Activated CD8-positive, alpha-beta T cell treated with anti-CD3 and anti-CD28 coated beads for 36 hours (primary cell): ENCODE data around the gene EPB41L2. TPM values are rescaled to one million over a fixed set of nuclear protein-coding genes. Genes with fewer than 3 reads are reported as not detected.

Experiments
- ATAC-seq: fragments of 200-7000 bp; cut with Tn5 transposase; one replicate; pipeline ENCODE4 v1.10.0; 2021; ENCODE audit warnings: mild to moderate bottlenecking, moderate library complexity
- CTCF ChIA-PET: fragments of 350-600 bp; sonication (Branson Sonifier 250); formaldehyde crosslinking; loops from one replicate; lab custom pipeline; 2021; ENCODE audit warnings: antibody characterized with exemption; lab: Charles Lee
- POLR2A ChIA-PET: fragments of 350-600 bp; sonication (Branson Sonifier 250); formaldehyde crosslinking; loops from one replicate; lab custom pipeline; 2021; ENCODE audit warnings: antibody characterized with exemption; lab: Charles Lee
- DNase-seq: peaks from one replicate; pipeline ENCODE4 v3.0.0-alpha.2; 2020
- H3K27ac Mint-ChIP-seq: one replicate; pipeline ENCODE4 v1.8.0; 2021; ENCODE audit warnings: mild to moderate bottlenecking, mixed read lengths
- H3K27me3 Mint-ChIP-seq: one replicate; pipeline ENCODE4 v1.8.0; 2021; ENCODE audit warnings: mixed read lengths
- H3K36me3 Mint-ChIP-seq: one replicate; pipeline ENCODE4 v1.8.0; 2021; ENCODE audit warnings: low read depth, mixed read lengths
- H3K4me1 Mint-ChIP-seq: one replicate; pipeline ENCODE4 v1.8.0; 2021; ENCODE audit warnings: low read depth, mixed read lengths
- H3K4me3 Mint-ChIP-seq: one replicate; pipeline ENCODE4 v1.8.0; 2021; ENCODE audit warnings: mild to moderate bottlenecking, moderate library complexity, mixed read lengths
- H3K9me3 Mint-ChIP-seq: one replicate; pipeline ENCODE4 v1.8.0; 2021; ENCODE audit warnings: mixed read lengths
- intact Hi-C: fragments of 100-400 bp; cut with micrococcal nuclease; formaldehyde crosslinking; loops from one replicate; pipeline ENCODE4 v1.10.0; 2022
- total RNA-seq, 2 experiments: library from RNA; stranded (reverse); gene quantifications; one replicate each; pipeline ENCODE4 v1.2.3, GENCODE V29; 2021
- TF ChIP-seq, protein P1 (sequence below): fragments of 200-600 bp; IDR thresholded peaks from one replicate; pipeline ENCODE4 v1.8.0; 2022; ENCODE audit warnings: antibody characterized with exemption, mild to moderate bottlenecking

The EPB41L2 gene
- total RNA-seq, 2 experiments from 2014 or later, result 30.6 to 33.3 TPM

GRCh38 chr6:131062241-131063027 is 611 bp downstream of the EPB41L2 start:
- TF ChIP-seq, protein P1, sequence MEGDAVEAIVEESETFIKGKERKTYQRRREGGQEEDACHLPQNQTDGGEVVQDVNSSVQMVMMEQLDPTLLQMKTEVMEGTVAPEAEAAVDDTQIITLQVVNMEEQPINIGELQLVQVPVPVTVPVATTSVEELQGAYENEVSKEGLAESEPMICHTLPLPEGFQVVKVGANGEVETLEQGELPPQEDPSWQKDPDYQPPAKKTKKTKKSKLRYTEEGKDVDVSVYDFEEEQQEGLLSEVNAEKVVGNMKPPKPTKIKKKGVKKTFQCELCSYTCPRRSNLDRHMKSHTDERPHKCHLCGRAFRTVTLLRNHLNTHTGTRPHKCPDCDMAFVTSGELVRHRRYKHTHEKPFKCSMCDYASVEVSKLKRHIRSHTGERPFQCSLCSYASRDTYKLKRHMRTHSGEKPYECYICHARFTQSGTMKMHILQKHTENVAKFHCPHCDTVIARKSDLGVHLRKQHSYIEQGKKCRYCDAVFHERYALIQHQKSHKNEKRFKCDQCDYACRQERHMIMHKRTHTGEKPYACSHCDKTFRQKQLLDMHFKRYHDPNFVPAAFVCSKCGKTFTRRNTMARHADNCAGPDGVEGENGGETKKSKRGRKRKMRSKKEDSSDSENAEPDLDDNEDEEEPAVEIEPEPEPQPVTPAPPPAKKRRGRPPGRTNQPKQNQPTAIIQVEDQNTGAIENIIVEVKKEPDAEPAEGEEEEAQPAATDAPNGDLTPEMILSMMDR, result no peak
- DNase-seq, result peak; percentile 35
- no peaks in the 10 kb centered on the region for H3K36me3 Mint-ChIP-seq
- peak overlapping the region; percentile 60 for H3K27ac Mint-ChIP-seq
- H3K4me1 Mint-ChIP-seq, result peaks cover 23% of the 10 kb centered on the region
- peak; percentile 23 for ATAC-seq
- POLR2A ChIA-PET, result interaction anchor here (1.5 kb wide), 1 partner anchor 10 kb away, joined by 5 read pairs; no protein-coding TSS in a partner anchor
- peak overlapping the region; percentile 80 for H3K4me3 Mint-ChIP-seq
- intact Hi-C loops, result no loop called here
- peaks cover 2% of the 10 kb centered on the region for H3K9me3 Mint-ChIP-seq
- CTCF ChIA-PET, result no interaction called here
- no peaks in the 10 kb centered on the region for H3K27me3 Mint-ChIP-seq

DNA sequence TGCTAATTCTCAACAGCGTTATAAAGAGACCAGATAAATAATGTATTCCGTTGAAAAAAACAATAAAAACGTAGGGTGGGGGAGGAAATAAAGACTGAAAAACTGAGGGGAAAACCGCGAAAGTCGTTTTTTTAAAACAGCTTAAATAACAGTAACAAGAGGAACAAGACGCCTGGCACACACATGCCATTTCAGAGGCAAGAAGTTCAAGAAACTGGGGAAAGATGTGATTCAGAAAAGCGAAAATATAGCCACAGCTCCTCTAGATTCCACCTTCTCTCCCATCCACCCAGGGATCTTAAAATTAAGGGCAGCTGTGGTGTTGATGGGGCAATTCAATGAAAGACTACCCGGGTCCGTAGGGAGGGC is 1.3 kb downstream of the EPB41L2 start:
- Mint-ChIP-seq H3K27ac (no peak overlapping the region), H3K4me3 (peak overlapping the region; percentile 80)

DNA sequence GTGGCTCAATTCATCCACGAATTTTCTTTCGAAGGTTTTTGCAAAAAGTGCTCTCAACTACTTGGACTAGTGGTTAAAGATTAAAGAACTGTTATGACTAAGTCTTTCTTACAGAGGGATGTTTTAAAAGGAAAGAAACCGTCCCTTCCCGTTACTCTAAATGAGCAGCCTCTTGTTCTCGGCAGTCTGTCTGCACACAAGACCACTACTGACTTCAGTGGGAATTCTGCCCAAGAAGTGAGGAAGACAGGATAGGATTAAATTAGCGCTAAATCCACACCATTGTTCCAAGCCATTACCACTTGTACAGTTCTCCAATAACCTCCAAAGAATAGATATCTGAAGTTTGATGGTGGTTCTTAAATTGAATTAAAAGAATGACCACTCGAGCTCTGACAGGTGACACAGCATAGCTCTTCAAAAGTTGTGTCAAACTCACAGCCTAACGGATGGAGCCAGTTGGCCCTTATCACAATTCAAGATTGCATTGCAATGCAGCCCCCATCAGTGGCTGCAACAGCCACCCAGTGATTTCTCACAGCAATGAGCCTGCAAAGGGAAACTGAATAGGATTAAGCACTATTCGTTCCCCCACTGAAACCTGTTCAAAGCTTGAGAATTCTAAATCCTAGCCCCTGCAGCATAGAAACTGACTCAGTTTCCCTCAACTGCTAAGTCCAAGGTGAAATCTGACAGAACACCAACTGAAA is 1.8 kb downstream of the EPB41L2 start:
- Mint-ChIP-seq H3K27me3 (no peaks in the 10 kb centered on the region), H3K4me1 (peaks cover 23% of the 10 kb centered on the region), H3K9me3 (peaks cover 4% of the 10 kb centered on the region), H3K4me3 (peak overlapping the region; percentile 80), H3K27ac (no peak overlapping the region), H3K36me3 (no peaks in the 10 kb centered on the region)
- DNase-seq, result peak; percentile 4
- intact Hi-C loops, result no loop called here
- ChIA-PET CTCF (interaction anchor here (0.9 to 1.8 kb wide), 4 partner anchors 9 to 567 kb away, joined by 3 to 5 read pairs (median 3); no protein-coding TSS in a partner anchor), POLR2A (no interaction called here)
- no peak for ATAC-seq
- TF ChIP-seq, protein P1, result no peak

More for the DNA sequence above, 1.3 kb downstream of the EPB41L2 start:
- intact Hi-C loops, result no loop called here
- Mint-ChIP-seq H3K9me3 (peaks cover 4% of the 10 kb centered on the region), H3K27me3 (no peaks in the 10 kb centered on the region), H3K36me3 (no peaks in the 10 kb centered on the region), H3K4me1 (peaks cover 23% of the 10 kb centered on the region)
- ATAC-seq (no peak), DNase-seq (peak; percentile 12)
- TF ChIP-seq, protein P1, result no peak
- ChIA-PET POLR2A (no interaction called here), CTCF (no interaction called here)

- no peaks in the 10 kb centered on the region for H3K27me3 Mint-ChIP-seq
- peaks cover 23% of the 10 kb centered on the region for H3K4me1 Mint-ChIP-seq
- no peak overlapping the region for H3K4me3 Mint-ChIP-seq
- CTCF ChIA-PET, result interaction anchor here (0.9 to 1.8 kb wide), 5 partner anchors 10 to 568 kb away, joined by 3 to 5 read pairs (median 3); no protein-coding TSS in a partner anchor
- intact Hi-C loops, result no loop called here
- POLR2A ChIA-PET, result interaction anchor here (0.9 kb wide), 1 partner anchor 29 kb away, joined by 3 read pairs; no protein-coding TSS in a partner anchor
- ATAC-seq (no peak), DNase-seq (no peak)
- H3K27ac Mint-ChIP-seq, result no peak overlapping the region
- H3K9me3 Mint-ChIP-seq, result peaks cover 6% of the 10 kb centered on the region
- TF ChIP-seq, protein P1, result no peak
- peaks cover 1% of the 10 kb centered on the region for H3K36me3 Mint-ChIP-seq
Measured at GRCh38 chr6:131060311-131060710, 2.7 kb downstream of the EPB41L2 start.
